ENCODE results near the gene TMPRSS9. TPM values are rescaled to one million over a fixed set of nuclear protein-coding genes. Genes with fewer than 3 reads are reported as not detected.

Gene TMPRSS9
- total RNA-seq, 4 donors from 2014 or later, result not detected

- no peak for TF ChIP-seq CTCF (IDR thresholded peaks at IDR 0.05; ENCODE audit: low read depth)
Measured at GRCh38 chr19:2334986-2335846, 24.8 kb upstream of the TMPRSS9 start.

- TF ChIP-seq CTCF (IDR thresholded peaks at IDR 0.05; ENCODE audit: low read depth), result no peak
Measured at GRCh38 chr19:2335848-2336247, 24.2 kb upstream of the TMPRSS9 start.

GRCh38 chr19:2336528-2337328, 23.3 kb upstream of the TMPRSS9 start:
- TF ChIP-seq CTCF (IDR thresholded peaks at IDR 0.05; ENCODE audit: low read depth), result no peak

- TF ChIP-seq CTCF (IDR thresholded peaks at IDR 0.05; ENCODE audit: low read depth), result no peak
Measured at GRCh38 chr19:2337329-2337707, 22.7 kb upstream of the TMPRSS9 start.

- TF ChIP-seq CTCF (IDR thresholded peaks at IDR 0.05; ENCODE audit: low read depth), result no peak
Measured at GRCh38 chr19:2338055-2338615, 21.9 kb upstream of the TMPRSS9 start.

- TF ChIP-seq CTCF (IDR thresholded peaks at IDR 0.05; ENCODE audit: low read depth), result no peak
Measured at GRCh38 chr19:2338751-2339643, 21.1 kb upstream of the TMPRSS9 start.

All from subcutaneous adipose tissue (tissue), 4 donors.